ENCODE data around the gene GHRHR.

Gene GHRHR

DNA sequence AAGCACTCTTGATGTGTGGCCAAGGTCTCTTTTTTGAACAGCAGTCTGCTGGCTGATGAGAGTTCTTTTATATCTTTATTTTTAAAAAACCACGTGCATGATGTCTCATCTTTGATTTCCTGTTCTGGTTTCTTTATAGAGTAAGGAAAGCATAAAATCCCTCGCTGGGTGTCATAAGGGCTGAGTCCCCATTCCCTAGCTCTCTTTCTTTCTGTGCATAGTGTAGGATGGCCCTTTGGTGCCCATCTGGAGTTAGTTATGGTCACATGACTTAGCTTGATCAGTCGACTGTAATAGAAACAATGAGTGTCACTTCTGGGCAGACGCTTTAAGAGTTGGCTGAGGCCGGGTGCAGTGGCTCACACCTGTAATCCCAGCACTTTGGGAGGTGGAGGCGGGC lies 38.5 kb downstream of the GHRHR start:
- Histone ChIP-seq H3K27me3 (no peaks in the 10 kb centered on the region), H3K4me1 (no peaks in the 10 kb centered on the region), H3K4me3 (ENCODE audit: low read depth, low read length) (no peak overlapping the region), H3K9me3 (no peaks in the 10 kb centered on the region), H3K36me3 (no peaks in the 10 kb centered on the region)
- TF ChIP-seq, protein P1, sequence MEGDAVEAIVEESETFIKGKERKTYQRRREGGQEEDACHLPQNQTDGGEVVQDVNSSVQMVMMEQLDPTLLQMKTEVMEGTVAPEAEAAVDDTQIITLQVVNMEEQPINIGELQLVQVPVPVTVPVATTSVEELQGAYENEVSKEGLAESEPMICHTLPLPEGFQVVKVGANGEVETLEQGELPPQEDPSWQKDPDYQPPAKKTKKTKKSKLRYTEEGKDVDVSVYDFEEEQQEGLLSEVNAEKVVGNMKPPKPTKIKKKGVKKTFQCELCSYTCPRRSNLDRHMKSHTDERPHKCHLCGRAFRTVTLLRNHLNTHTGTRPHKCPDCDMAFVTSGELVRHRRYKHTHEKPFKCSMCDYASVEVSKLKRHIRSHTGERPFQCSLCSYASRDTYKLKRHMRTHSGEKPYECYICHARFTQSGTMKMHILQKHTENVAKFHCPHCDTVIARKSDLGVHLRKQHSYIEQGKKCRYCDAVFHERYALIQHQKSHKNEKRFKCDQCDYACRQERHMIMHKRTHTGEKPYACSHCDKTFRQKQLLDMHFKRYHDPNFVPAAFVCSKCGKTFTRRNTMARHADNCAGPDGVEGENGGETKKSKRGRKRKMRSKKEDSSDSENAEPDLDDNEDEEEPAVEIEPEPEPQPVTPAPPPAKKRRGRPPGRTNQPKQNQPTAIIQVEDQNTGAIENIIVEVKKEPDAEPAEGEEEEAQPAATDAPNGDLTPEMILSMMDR (IDR thresholded peaks at IDR 0.05; ENCODE audit: low read depth, low read length), result no peak
- no peak for DNase-seq

DNA sequence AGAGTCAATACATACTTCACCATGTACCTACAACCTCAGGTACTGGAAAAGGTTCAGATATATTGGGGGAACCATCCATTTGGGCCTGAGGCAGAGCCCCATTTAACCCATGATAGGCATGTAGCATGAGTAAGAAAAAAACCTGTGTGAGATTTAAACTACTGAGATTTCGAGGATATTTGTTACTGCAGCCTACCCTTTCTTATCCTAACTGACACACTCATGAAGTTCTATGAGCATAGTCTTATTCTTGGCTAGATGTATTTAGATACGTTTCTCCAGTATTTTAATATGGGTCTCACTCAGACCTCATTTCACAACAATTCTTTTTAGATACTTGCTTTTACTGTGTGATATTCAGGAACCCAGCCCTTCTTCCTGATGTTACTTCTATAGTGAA lies 39.3 kb downstream of the GHRHR start:
- H3K9me3 ChIP-seq, result no peaks in the 10 kb centered on the region
- TF ChIP-seq, protein P1 (IDR thresholded peaks at IDR 0.05; ENCODE audit: low read depth, low read length), result no peak
- no peaks in the 10 kb centered on the region for H3K4me1 ChIP-seq
- no peak overlapping the region for H3K4me3 ChIP-seq (ENCODE audit: low read depth, low read length)
- no peaks in the 10 kb centered on the region for H3K27me3 ChIP-seq
- DNase-seq, result no peak
- H3K36me3 ChIP-seq, result no peaks in the 10 kb centered on the region

- Histone ChIP-seq H3K4me1 (no peaks in the 10 kb centered on the region), H3K27me3 (no peaks in the 10 kb centered on the region), H3K4me3 (ENCODE audit: low read depth, low read length) (no peak overlapping the region), H3K9me3 (no peaks in the 10 kb centered on the region), H3K36me3 (no peaks in the 10 kb centered on the region)
- TF ChIP-seq, protein P1 (IDR thresholded peaks at IDR 0.05; ENCODE audit: low read depth, low read length), result no peak
- DNase-seq, result no peak
Measured at GRCh38 chr7:31003721-31004120, 40.0 kb downstream of the GHRHR start.

- no peaks in the 10 kb centered on the region for H3K27me3 ChIP-seq
- no peak overlapping the region for H3K4me3 ChIP-seq (ENCODE audit: low read depth, low read length)
- no peaks in the 10 kb centered on the region for H3K36me3 ChIP-seq
- no peaks in the 10 kb centered on the region for H3K4me1 ChIP-seq
- DNase-seq, result no peak
- TF ChIP-seq, protein P1 (IDR thresholded peaks at IDR 0.05; ENCODE audit: low read depth, low read length), result no peak
- no peaks in the 10 kb centered on the region for H3K9me3 ChIP-seq
Measured at GRCh38 chr7:31004393-31004792, 40.6 kb downstream of the GHRHR start.

DNA sequence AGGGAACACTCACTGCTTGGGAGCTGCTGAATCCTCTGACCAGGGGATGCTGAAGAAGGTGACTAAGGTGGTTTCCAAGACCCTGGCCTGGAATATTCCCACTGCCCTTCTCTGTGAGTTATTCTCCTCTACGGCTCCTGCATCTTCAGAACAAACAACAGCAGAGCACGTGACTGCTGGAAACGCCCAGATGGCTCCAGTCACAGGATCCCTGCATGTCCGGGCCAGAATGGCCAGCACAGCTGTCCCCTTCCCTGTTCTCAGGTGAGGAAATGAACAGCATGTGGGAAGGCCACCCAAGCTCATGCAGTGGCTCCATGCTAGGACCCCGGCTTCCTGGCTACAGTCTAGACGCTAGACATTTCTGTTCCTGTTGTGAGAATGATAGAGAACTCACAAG lies 43.1 kb downstream of the GHRHR start:
- TF ChIP-seq, protein P1 (IDR thresholded peaks at IDR 0.05; ENCODE audit: low read depth, low read length), result no peak
- Histone ChIP-seq H3K36me3 (no peaks in the 10 kb centered on the region), H3K27me3 (no peaks in the 10 kb centered on the region), H3K4me3 (ENCODE audit: low read depth, low read length) (no peak overlapping the region), H3K9me3 (no peaks in the 10 kb centered on the region), H3K4me1 (no peaks in the 10 kb centered on the region)
- DNase-seq, result no peak

- Histone ChIP-seq H3K9me3 (no peaks in the 10 kb centered on the region), H3K27me3 (no peaks in the 10 kb centered on the region), H3K4me1 (no peaks in the 10 kb centered on the region), H3K36me3 (no peaks in the 10 kb centered on the region), H3K4me3 (ENCODE audit: low read depth, low read length) (no peak overlapping the region)
- DNase-seq, result no peak
- TF ChIP-seq, protein P1 (IDR thresholded peaks at IDR 0.05; ENCODE audit: low read depth, low read length), result no peak
Measured at GRCh38 chr7:31007634-31008033, 43.9 kb downstream of the GHRHR start.
